HG03196 (cell line): ENCODE results near the gene ZCCHC12.

Source experiments
- ATAC-seq: cut with Tn5 transposase; IDR thresholded peaks from one replicate; pipeline ENCODE4 v1.9.1; 2021; ENCODE audit not compliant: unreplicated experiment

The ZCCHC12 gene

DNA sequence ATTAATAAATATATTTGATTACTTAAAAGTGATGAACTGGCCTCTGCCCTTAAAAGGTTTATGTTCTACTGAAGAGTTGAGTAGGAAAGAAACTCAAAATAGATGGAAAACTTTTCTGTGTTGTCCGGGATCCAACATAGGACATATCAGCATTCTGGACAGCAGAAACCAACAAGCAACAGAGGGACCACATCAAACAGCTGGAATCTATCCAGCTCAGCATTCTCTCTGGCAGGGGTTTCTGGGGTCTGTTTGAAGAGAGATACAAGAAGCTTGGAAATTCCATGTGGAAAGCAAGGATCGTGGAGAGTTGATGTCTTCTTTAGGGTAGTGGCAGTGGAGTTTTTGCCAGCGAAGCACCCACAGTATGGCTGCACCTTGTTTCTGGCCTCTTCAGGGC is 43.6 kb downstream of the ZCCHC12 start:
- ATAC-seq: no peak

DNA sequence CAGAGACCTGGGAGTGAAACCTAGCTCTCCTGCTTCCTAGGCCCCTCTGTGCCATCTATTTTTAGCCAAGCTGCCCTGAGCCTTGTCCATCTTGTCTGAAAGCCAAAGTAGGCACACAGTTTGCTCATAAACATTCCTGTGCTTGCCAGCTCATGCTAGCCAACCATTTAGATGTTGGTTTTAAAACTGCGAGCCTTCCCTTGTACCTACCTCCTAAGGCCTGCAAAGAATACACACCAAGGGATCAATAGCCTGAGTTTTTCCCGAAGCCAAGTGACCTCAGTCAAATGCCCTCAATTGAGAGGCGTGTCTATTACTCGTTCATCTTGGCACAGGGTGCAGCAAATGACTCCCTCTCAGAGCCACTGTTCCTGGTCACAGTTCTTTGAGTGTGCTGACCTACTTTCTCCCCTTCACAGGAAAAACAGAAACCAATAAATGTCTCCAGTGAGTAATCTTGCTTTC is 48.5 kb downstream of the ZCCHC12 start:
- no peak for ATAC-seq
